Measurements from ENCODE around the gene NHLRC4.

GRCh38 chr16:590815-591200 lies 24.0 kb downstream of the NHLRC4 start:
- TF ChIP-seq CTCF (IDR thresholded peaks at IDR 0.05): no peak
- no peak for TF ChIP-seq POLR2AphosphoS5 (IDR thresholded peaks at IDR 0.05)
- no peak for TF ChIP-seq POLR2A (IDR thresholded peaks at IDR 0.05)
